HepG2 (cell line): ENCODE measurements around the gene ABCC3.

ENCODE experiments used
- BRD4 ChIP-seq: sonication (generic); formaldehyde crosslinking; IDR thresholded peaks from 2 replicates; pipeline ENCODE4 v1.4.0; 2020; ENCODE audit warnings: missing genetic modification reagents
- HNRNPLL ChIP-seq: fragments of 200-400 bp; formaldehyde crosslinking; IDR thresholded peaks from 2 replicates; pipeline ENCODE4 v1.6.1; 2017; ENCODE audit warnings: mild to moderate bottlenecking, low read depth, low read length; ENCODE audit not compliant: poor library complexity, severe bottlenecking
- KDM1A ChIP-seq: IDR thresholded peaks from 2 replicates; pipeline ENCODE4 v1.6.1; 2016; ENCODE audit warnings: missing compliant biosample characterization
- MAX ChIP-seq: IDR thresholded peaks from 2 replicates; pipeline ENCODE4 v1.6.1; 2012; ENCODE audit warnings: inconsistent platforms
- MNT ChIP-seq: fragments of 450-650 bp; IDR thresholded peaks from 2 replicates; pipeline ENCODE4 v1.6.1; 2016
- SRF ChIP-seq: IDR thresholded peaks from 2 replicates; pipeline ENCODE4 v1.6.1; 2011; ENCODE audit warnings: mild to moderate bottlenecking, low read depth, low read length, moderate library complexity
- TAF1 ChIP-seq: sonication (generic); formaldehyde crosslinking; IDR thresholded peaks from 2 replicates; pipeline ENCODE4 v1.4.0; 2020; ENCODE audit warnings: missing genetic modification reagents
- ZFX ChIP-seq: sonication (generic); formaldehyde crosslinking; IDR thresholded peaks from 2 replicates; pipeline ENCODE4 v1.4.0; 2020; ENCODE audit warnings: mild to moderate bottlenecking, low read depth, missing genetic modification reagents, moderate library complexity
- ZNF33A ChIP-seq: sonication (generic); formaldehyde crosslinking; IDR thresholded peaks from 2 replicates; pipeline ENCODE4 v1.5.1; 2020; ENCODE audit warnings: missing genetic modification reagents, mild to moderate bottlenecking, moderate library complexity, borderline replicate concordance
- ZNF770 ChIP-seq: sonication (generic); formaldehyde crosslinking; IDR thresholded peaks from 2 replicates; pipeline ENCODE4 v1.5.0; 2020; ENCODE audit warnings: mild to moderate bottlenecking, missing genetic modification reagents
- TF ChIP-seq, protein P1 (sequence below): sonication (generic); formaldehyde crosslinking; IDR thresholded peaks from 2 replicates; pipeline ENCODE4 v1.4.0; 2020; ENCODE audit warnings: missing genetic modification reagents

GRCh38 chr17:50685334-50685665 is 50.6 kb downstream of the ABCC3 start:
- TF ChIP-seq ZNF33A (CRISPR knock-in tag) (no peak), MAX (no peak), KDM1A (CRISPR knock-in tag) (no peak; the same call in 1 of the 2 replicates), TAF1 (CRISPR knock-in tag) (no peak), ZFX (CRISPR knock-in tag) (no peak), HNRNPLL (no peak), MNT (no peak), SRF (no peak), BRD4 (no peak), ZNF770 (CRISPR knock-in tag) (no peak)
- TF ChIP-seq, protein P1, sequence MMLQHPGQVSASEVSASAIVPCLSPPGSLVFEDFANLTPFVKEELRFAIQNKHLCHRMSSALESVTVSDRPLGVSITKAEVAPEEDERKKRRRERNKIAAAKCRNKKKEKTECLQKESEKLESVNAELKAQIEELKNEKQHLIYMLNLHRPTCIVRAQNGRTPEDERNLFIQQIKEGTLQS (CRISPR knock-in tag) = no peak
